Liver (tissue), 9 donors: ENCODE measurements around the gene BRICD5. TPM values are rescaled to one million over a fixed set of nuclear protein-coding genes. Genes with fewer than 3 reads are reported as not detected.

Experiments used
- DNase-seq: peaks from one replicate; pipeline ENCODE4 v3.0.0-alpha.2; 2017; ENCODE audit warnings: low spot score
- H3K27ac ChIP-seq, 2 donors: one replicate each; pipeline ENCODE4 v1.7.0; 2013; ENCODE audit warnings: inconsistent platforms in 2 of 2, low read length in 2 of 2, control low read depth in 1 of 2, low read depth in 1 of 2, mild to moderate bottlenecking in 1 of 2
- H3K27me3 ChIP-seq, 4 donors: one replicate each; pipeline versions ENCODE4 v1.6.1 to v1.7.0; 2013; ENCODE audit warnings: low read length in 3 of 4, inconsistent platforms in 1 of 4, mild to moderate bottlenecking in 1 of 4, moderate library complexity in 1 of 4; ENCODE audit not compliant: control insufficient read depth in 4 of 4, insufficient read depth in 4 of 4
- H3K36me3 ChIP-seq, 4 donors: one replicate each; pipeline versions ENCODE4 v1.6.1 to v1.7.0; 2013; ENCODE audit warnings: low read length in 3 of 4, mild to moderate bottlenecking in 3 of 4, low read depth in 1 of 4, moderate library complexity in 1 of 4; ENCODE audit not compliant: control insufficient read depth in 4 of 4, insufficient read depth in 3 of 4
- H3K4me1 ChIP-seq, 4 donors: one replicate each; pipeline versions ENCODE4 v1.6.1 to v1.7.0; 2013; ENCODE audit warnings: low read length in 3 of 4, mild to moderate bottlenecking in 3 of 4, moderate library complexity in 1 of 4; ENCODE audit not compliant: control insufficient read depth in 4 of 4, insufficient read depth in 4 of 4
- H3K4me3 ChIP-seq, 3 donors: one replicate each; pipeline versions ENCODE4 v1.6.1 to v1.7.0; 2013; ENCODE audit warnings: low read length in 3 of 3, control low read depth in 1 of 3, low read depth in 1 of 3, mild to moderate bottlenecking in 1 of 3
- H3K9ac ChIP-seq, 2 donors: one replicate each; pipeline ENCODE4 v1.7.0; 2013; ENCODE audit warnings: low read length in 2 of 2, mild to moderate bottlenecking in 2 of 2, moderate library complexity in 2 of 2, control low read depth in 1 of 2, low read depth in 1 of 2
- H3K9me3 ChIP-seq, 4 donors: one replicate each; pipeline versions ENCODE4 v1.6.1 to v1.7.0; 2013; ENCODE audit warnings: low read length in 3 of 4; ENCODE audit not compliant: control insufficient read depth in 4 of 4
- ATF3 ChIP-seq: IDR thresholded peaks from 2 replicates; pipeline ENCODE4 v1.6.1; 2016; ENCODE audit warnings: antibody characterized with exemption
- EGR1 ChIP-seq, 2 donors: IDR thresholded peaks; 2 replicates each; pipeline ENCODE4 v1.6.1; 2016 to 2018; ENCODE audit warnings: antibody characterized with exemption in 2 of 2, low read depth in 2 of 2
- FOXA1 ChIP-seq: IDR thresholded peaks from 2 replicates; pipeline ENCODE4 v1.6.1; 2016; ENCODE audit warnings: antibody characterized with exemption
- FOXA2 ChIP-seq: IDR thresholded peaks from 2 replicates; pipeline ENCODE4 v1.6.1; 2016; ENCODE audit warnings: antibody characterized with exemption
- GABPA ChIP-seq, 2 donors: IDR thresholded peaks in 1 of 2; conservative IDR thresholded peaks in 1 of 2; 2 replicates each; pipeline ENCODE4 v1.6.1; 2016; ENCODE audit warnings: antibody characterized with exemption in 2 of 2, mild to moderate bottlenecking in 1 of 2, moderate library complexity in 1 of 2
- HNF4A ChIP-seq, 2 donors: conservative IDR thresholded peaks; 2 replicates each; pipeline ENCODE4 v1.6.1; 2016; ENCODE audit warnings: antibody characterized with exemption in 2 of 2, mild to moderate bottlenecking in 2 of 2
- HNF4G ChIP-seq: IDR thresholded peaks from 2 replicates; pipeline ENCODE4 v1.6.1; 2016; ENCODE audit warnings: antibody characterized with exemption
- JUND ChIP-seq, 2 donors: IDR thresholded peaks; 2 replicates each; pipeline ENCODE4 v1.6.1; 2016; ENCODE audit warnings: antibody characterized with exemption in 2 of 2
- MAX ChIP-seq: IDR thresholded peaks from 2 replicates; pipeline ENCODE4 v1.6.1; 2016; ENCODE audit warnings: antibody characterized with exemption
- NR2F2 ChIP-seq: IDR thresholded peaks from 2 replicates; pipeline ENCODE4 v1.6.1; 2016; ENCODE audit warnings: antibody characterized with exemption
- RAD21 ChIP-seq, 2 donors: IDR thresholded peaks; 2 replicates each; pipeline ENCODE4 v1.6.1; 2016; ENCODE audit warnings: antibody characterized with exemption in 2 of 2, mild to moderate bottlenecking in 2 of 2
- RXRA ChIP-seq, 2 donors: IDR thresholded peaks; 2 replicates each; pipeline ENCODE4 v1.6.1; 2017 to 2018; ENCODE audit warnings: antibody characterized with exemption in 2 of 2, mild to moderate bottlenecking in 1 of 2
- SP1 ChIP-seq: IDR thresholded peaks from 2 replicates; pipeline ENCODE4 v1.6.1; 2018; ENCODE audit warnings: antibody characterized with exemption, mild to moderate bottlenecking
- TAF1 ChIP-seq: conservative IDR thresholded peaks from 2 replicates; pipeline ENCODE4 v1.6.1; 2016; ENCODE audit warnings: antibody characterized with exemption, mild to moderate bottlenecking
- YY1 ChIP-seq: IDR thresholded peaks from 2 replicates; pipeline ENCODE4 v1.6.1; 2016; ENCODE audit warnings: antibody characterized with exemption, mild to moderate bottlenecking
- ZBTB33 ChIP-seq: IDR thresholded peaks from 2 replicates; pipeline ENCODE4 v1.6.1; 2016; ENCODE audit warnings: antibody characterized with exemption
- WGBS: extraction: QIAGEN DNeasy Blood & Tissue Kit; methylation state at CpG from one replicate; pipeline ENCODE4 v1.1.7; 2013; 5-methylcytosine and 5-hydroxymethylcytosine counted together
- polyA plus RNA-seq, 2 donors: library from polyadenylated mRNA; stranded (reverse) in 1 of 2; unstranded in 1 of 2; fragments of 200-250 nt in 1 of 2; fragments of >200 nt in 1 of 2; fragmentation: Nextera tagmentation in 1 of 2; extraction: Ambion mirVana in 1 of 2; gene quantifications; one replicate each; pipeline versions ENCODE4 v1.2.1 to v1.2.3, GENCODE V29; 2013 to 2015
- total RNA-seq, 2 donors: library from RNA; depleted of rRNA; stranded (reverse); fragments of >200 nt; gene quantifications; one replicate each; pipeline ENCODE4 v1.2.3, GENCODE V29; 2014
- TF ChIP-seq, protein P1 (sequence below): IDR thresholded peaks from 2 replicates; pipeline ENCODE4 v1.6.1; 2016; ENCODE audit warnings: antibody characterized with exemption, mild to moderate bottlenecking
- TF ChIP-seq, protein P2 (sequence below): fragments of 150-350 bp; IDR thresholded peaks from 2 replicates; pipeline ENCODE4 v1.5.1; 2017; ENCODE audit warnings: improper control_type of control experiment, low read depth, low read length; ENCODE audit not compliant: missing input control
- donor health status: healthy.
- donor health status: healthy.
- donor health status: healthy.
- donor health status: healthy.
- donor health status: healthy.

BRICD5 gene
- total and polyA plus RNA-seq, 4 donors, result 0.26 to 1.9 (median 1.4) TPM

GRCh38 chr16:2238150-2238837, 27.6 kb upstream of the BRICD5 start:
- Histone ChIP-seq H3K27me3 (no peaks in the 10 kb centered on the region), H3K27ac (no peak overlapping the region), H3K9ac (no peak overlapping the region), H3K4me1 (peaks cover 0 to 14% (median 11%) of the 10 kb centered on the region in 4 donors), H3K4me3 (no peak overlapping the region), H3K36me3 (peaks cover 7 to 37% (median 16%) of the 10 kb centered on the region in 4 donors), H3K9me3 (no peaks in the 10 kb centered on the region)
- no peak for DNase-seq
- TF ChIP-seq TAF1, result no peak
- no peak for TF ChIP-seq NR2F2
- TF ChIP-seq GABPA (IDR thresholded peaks at IDR 0.05 in 1 of 2, conservative IDR thresholded peaks at IDR 0.05 in 1 of 2), result no peak
- TF ChIP-seq ATF3, result no peak
- TF ChIP-seq SP1, result no peak
- no peak for TF ChIP-seq RXRA (IDR thresholded peaks at IDR 0.05)
- TF ChIP-seq YY1, result no peak
- no peak for TF ChIP-seq HNF4A (conservative IDR thresholded peaks at IDR 0.05)
- TF ChIP-seq, protein P1, sequence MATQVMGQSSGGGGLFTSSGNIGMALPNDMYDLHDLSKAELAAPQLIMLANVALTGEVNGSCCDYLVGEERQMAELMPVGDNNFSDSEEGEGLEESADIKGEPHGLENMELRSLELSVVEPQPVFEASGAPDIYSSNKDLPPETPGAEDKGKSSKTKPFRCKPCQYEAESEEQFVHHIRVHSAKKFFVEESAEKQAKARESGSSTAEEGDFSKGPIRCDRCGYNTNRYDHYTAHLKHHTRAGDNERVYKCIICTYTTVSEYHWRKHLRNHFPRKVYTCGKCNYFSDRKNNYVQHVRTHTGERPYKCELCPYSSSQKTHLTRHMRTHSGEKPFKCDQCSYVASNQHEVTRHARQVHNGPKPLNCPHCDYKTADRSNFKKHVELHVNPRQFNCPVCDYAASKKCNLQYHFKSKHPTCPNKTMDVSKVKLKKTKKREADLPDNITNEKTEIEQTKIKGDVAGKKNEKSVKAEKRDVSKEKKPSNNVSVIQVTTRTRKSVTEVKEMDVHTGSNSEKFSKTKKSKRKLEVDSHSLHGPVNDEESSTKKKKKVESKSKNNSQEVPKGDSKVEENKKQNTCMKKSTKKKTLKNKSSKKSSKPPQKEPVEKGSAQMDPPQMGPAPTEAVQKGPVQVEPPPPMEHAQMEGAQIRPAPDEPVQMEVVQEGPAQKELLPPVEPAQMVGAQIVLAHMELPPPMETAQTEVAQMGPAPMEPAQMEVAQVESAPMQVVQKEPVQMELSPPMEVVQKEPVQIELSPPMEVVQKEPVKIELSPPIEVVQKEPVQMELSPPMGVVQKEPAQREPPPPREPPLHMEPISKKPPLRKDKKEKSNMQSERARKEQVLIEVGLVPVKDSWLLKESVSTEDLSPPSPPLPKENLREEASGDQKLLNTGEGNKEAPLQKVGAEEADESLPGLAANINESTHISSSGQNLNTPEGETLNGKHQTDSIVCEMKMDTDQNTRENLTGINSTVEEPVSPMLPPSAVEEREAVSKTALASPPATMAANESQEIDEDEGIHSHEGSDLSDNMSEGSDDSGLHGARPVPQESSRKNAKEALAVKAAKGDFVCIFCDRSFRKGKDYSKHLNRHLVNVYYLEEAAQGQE, result no peak
- no peak for TF ChIP-seq MAX
- TF ChIP-seq JUND (IDR thresholded peaks at IDR 0.05), result no peak
- no peak for TF ChIP-seq FOXA2
- TF ChIP-seq ZBTB33, result no peak
- TF ChIP-seq EGR1 (IDR thresholded peaks at IDR 0.05; ENCODE audit: low read depth in 2 of 2), result no peak
- TF ChIP-seq FOXA1, result no peak
- TF ChIP-seq RAD21 (IDR thresholded peaks at IDR 0.05), result no peak
- TF ChIP-seq HNF4G, result no peak
- TF ChIP-seq, protein P2, sequence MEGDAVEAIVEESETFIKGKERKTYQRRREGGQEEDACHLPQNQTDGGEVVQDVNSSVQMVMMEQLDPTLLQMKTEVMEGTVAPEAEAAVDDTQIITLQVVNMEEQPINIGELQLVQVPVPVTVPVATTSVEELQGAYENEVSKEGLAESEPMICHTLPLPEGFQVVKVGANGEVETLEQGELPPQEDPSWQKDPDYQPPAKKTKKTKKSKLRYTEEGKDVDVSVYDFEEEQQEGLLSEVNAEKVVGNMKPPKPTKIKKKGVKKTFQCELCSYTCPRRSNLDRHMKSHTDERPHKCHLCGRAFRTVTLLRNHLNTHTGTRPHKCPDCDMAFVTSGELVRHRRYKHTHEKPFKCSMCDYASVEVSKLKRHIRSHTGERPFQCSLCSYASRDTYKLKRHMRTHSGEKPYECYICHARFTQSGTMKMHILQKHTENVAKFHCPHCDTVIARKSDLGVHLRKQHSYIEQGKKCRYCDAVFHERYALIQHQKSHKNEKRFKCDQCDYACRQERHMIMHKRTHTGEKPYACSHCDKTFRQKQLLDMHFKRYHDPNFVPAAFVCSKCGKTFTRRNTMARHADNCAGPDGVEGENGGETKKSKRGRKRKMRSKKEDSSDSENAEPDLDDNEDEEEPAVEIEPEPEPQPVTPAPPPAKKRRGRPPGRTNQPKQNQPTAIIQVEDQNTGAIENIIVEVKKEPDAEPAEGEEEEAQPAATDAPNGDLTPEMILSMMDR, result no peak
- WGBS, result 60% methylated on average over 18 of the region's 18 CpGs
